CD14-positive monocyte (primary cell): ENCODE results near the gene NAALADL1. TPM values are rescaled to one million over a fixed set of nuclear protein-coding genes. Genes with fewer than 3 reads are reported as not detected.

Experiments used
- DNase-seq, 3 donors: peaks; one replicate each; pipeline ENCODE4 v3.0.0-alpha.2; 2011 to 2022
- H2AFZ ChIP-seq: 2 replicates; pipeline ENCODE4 v1.6.0; 2012; ENCODE audit warnings: mild to moderate bottlenecking, low read depth, low read length, inconsistent platforms; ENCODE audit not compliant: insufficient read depth, poor library complexity, severe bottlenecking
- H3K27ac ChIP-seq, 2 donors: 1 replicate in 1 of 2; 2 replicates in 1 of 2; pipeline ENCODE4 v1.5.1; 2012 to 2013; ENCODE audit warnings: low read length in 2 of 2, control low read depth in 1 of 2, inconsistent platforms in 1 of 2, low read depth in 1 of 2, mild to moderate bottlenecking in 1 of 2
- H3K27me3 ChIP-seq, 2 donors: one replicate each; pipeline versions ENCODE4 v1.6.0 to v1.6.1; 2011 to 2013; ENCODE audit warnings: low read length in 2 of 2; ENCODE audit not compliant: control insufficient read depth in 2 of 2, insufficient read depth in 2 of 2
- H3K36me3 ChIP-seq, 2 donors: replicated peaks in 1 of 2; 1 replicate in 1 of 2; 2 replicates in 1 of 2; pipeline versions ENCODE4 v1.5.1 to v1.6.1; 2012 to 2013; ENCODE audit warnings: low read length in 2 of 2, control low read depth in 1 of 2, inconsistent platforms in 1 of 2, mild to moderate bottlenecking in 1 of 2; ENCODE audit not compliant: insufficient read depth in 2 of 2, control insufficient read depth in 1 of 2
- H3K4me1 ChIP-seq, 2 donors: 1 replicate in 1 of 2; 2 replicates in 1 of 2; pipeline versions ENCODE4 v1.5.1 to v1.6.1; 2012 to 2013; ENCODE audit warnings: low read length in 2 of 2, control low read depth in 1 of 2, inconsistent platforms in 1 of 2, mild to moderate bottlenecking in 1 of 2, moderate library complexity in 1 of 2; ENCODE audit not compliant: insufficient read depth in 2 of 2, control insufficient read depth in 1 of 2
- H3K4me2 ChIP-seq: replicated peaks from 2 replicates; pipeline ENCODE3; 2012; ENCODE audit warnings: low read length, moderate library complexity, mild to moderate bottlenecking; ENCODE audit not compliant: poor library complexity, severe bottlenecking; ENCODE audit errors: extremely low read depth
- H3K4me3 ChIP-seq, 3 experiments: fragments of 200-600 bp in 1 of 3; sonication (generic) in 1 of 3; replicated peaks in 1 of 3; 1 replicate in 2 of 3; 2 replicates in 1 of 3; pipeline ENCODE4 v1.5.1; 2011 to 2013; ENCODE audit warnings: low read length in 3 of 3, mild to moderate bottlenecking in 3 of 3, control low read depth in 2 of 3, low read depth in 2 of 3, inconsistent platforms in 1 of 3, moderate library complexity in 1 of 3
- H3K79me2 ChIP-seq: 2 replicates; pipeline ENCODE4 v1.6.0; 2012; ENCODE audit warnings: mild to moderate bottlenecking, control low read depth, inconsistent platforms, low read length, moderate library complexity; ENCODE audit not compliant: insufficient read depth
- H3K9ac ChIP-seq: 2 replicates; pipeline ENCODE4 v1.6.0; 2017; ENCODE audit warnings: low read length, mild to moderate bottlenecking; ENCODE audit not compliant: insufficient read depth, poor library complexity, severe bottlenecking
- H3K9me3 ChIP-seq, 2 donors: replicated peaks in 1 of 2; 1 replicate in 1 of 2; 2 replicates in 1 of 2; pipeline versions ENCODE4 v1.5.1 to v1.6.1; 2012 to 2013; ENCODE audit warnings: low read length in 2 of 2, control low read depth in 1 of 2; ENCODE audit not compliant: control insufficient read depth in 1 of 2, insufficient read depth in 1 of 2
- H4K20me1 ChIP-seq: 2 replicates; pipeline ENCODE4 v1.6.0; 2012; ENCODE audit warnings: mild to moderate bottlenecking, low read length, control low read depth, moderate library complexity; ENCODE audit not compliant: insufficient read depth
- H3K27ac Mint-ChIP-seq, 7 donors: one replicate each; pipeline ENCODE4 v1.8.0; 2020; ENCODE audit warnings: mild to moderate bottlenecking in 7 of 7, mixed read lengths in 7 of 7, moderate library complexity in 6 of 7, inconsistent platforms in 2 of 7
- H3K27me3 Mint-ChIP-seq, 3 donors: one replicate each; pipeline ENCODE4 v1.8.0; 2021 to 2022; ENCODE audit warnings: low read depth in 3 of 3, mild to moderate bottlenecking in 3 of 3, mixed read lengths in 3 of 3, moderate library complexity in 3 of 3, inconsistent platforms in 1 of 3
- H3K36me3 Mint-ChIP-seq, 2 donors: one replicate each; pipeline ENCODE4 v1.8.0; 2020; ENCODE audit warnings: mixed read lengths in 2 of 2, inconsistent platforms in 1 of 2, mild to moderate bottlenecking in 1 of 2
- H3K4me1 Mint-ChIP-seq: one replicate; pipeline ENCODE4 v1.8.0; 2020; ENCODE audit warnings: mild to moderate bottlenecking, mixed read lengths
- H3K4me3 Mint-ChIP-seq, 2 donors: one replicate each; pipeline ENCODE4 v1.8.0; 2020; ENCODE audit warnings: mild to moderate bottlenecking in 2 of 2, mixed read lengths in 2 of 2, moderate library complexity in 1 of 2
- H3K9me3 Mint-ChIP-seq, 7 donors: one replicate each; pipeline ENCODE4 v1.8.0; 2020 to 2022; ENCODE audit warnings: mixed read lengths in 7 of 7, mild to moderate bottlenecking in 6 of 7, moderate library complexity in 6 of 7, inconsistent platforms in 2 of 7
- CTCF ChIP-seq: fragments of 200-600 bp; IDR thresholded peaks from one replicate; pipeline ENCODE4 v1.8.0; 2022; ENCODE audit warnings: antibody characterized with exemption, mild to moderate bottlenecking
- WGBS: methylation state at CpG from one replicate; pipeline ENCODE4 v1.1.5; 2013; ENCODE audit warnings: missing lambda C conversion rate; ENCODE audit not compliant: insufficient coverage; 5-methylcytosine and 5-hydroxymethylcytosine counted together
- intact Hi-C, 2 donors: fragments of 100-400 bp; cut with micrococcal nuclease; formaldehyde crosslinking; loops; one replicate each; pipeline versions ENCODE4 v1.15.0 to v1.15.1; 2023
- polyA plus RNA-seq, 3 donors: library from polyadenylated mRNA; depleted of rRNA in 1 of 3; unstranded in 2 of 3; stranded (reverse) in 1 of 3; fragments of 300-500 nt in 2 of 3; fragments of >200 nt in 1 of 3; fragmentation: Illumina TruSeq in 2 of 3; gene quantifications; 1 replicate in 2 of 3; 2 replicates in 1 of 3; pipeline ENCODE4 v1.2.3, GENCODE V29; 2012 to 2021

The NAALADL1 gene
- polyA plus RNA-seq, 3 donors, result 11.1 to 20.1 (median 20.1) TPM

- no peak overlapping the region for H3K4me3 ChIP-seq
- Mint-ChIP-seq H3K27me3 (peaks cover 4 to 8% (median 6%) of the 10 kb centered on the region in 3 donors), H3K27ac (no peak overlapping the region), H3K9me3 (no peaks in the 10 kb centered on the region), H3K4me1 (peaks cover 3% of the 10 kb centered on the region), H3K4me3 (no peak overlapping the region), H3K36me3 (no peaks in the 10 kb centered on the region)
- H3K4me2 ChIP-seq, result no peak overlapping the region
- no peak for DNase-seq
- no peaks in the 10 kb centered on the region for H4K20me1 ChIP-seq
- H3K9ac ChIP-seq, result no peak overlapping the region
- H3K79me2 ChIP-seq, result no peaks in the 10 kb centered on the region
- H3K27ac ChIP-seq, result no peak overlapping the region
- no peak overlapping the region for H2AFZ ChIP-seq
- 89% methylated on average over 4 of the region's 7 CpGs for WGBS
- no peaks in the 10 kb centered on the region for H3K36me3 ChIP-seq
- intact Hi-C loops, result no loop called here
- H3K4me1 ChIP-seq, result no peaks in the 10 kb centered on the region
- H3K9me3 ChIP-seq, result no peaks in the 10 kb centered on the region
- H3K27me3 ChIP-seq, result no peaks in the 10 kb centered on the region
- TF ChIP-seq CTCF, result no peak
Observed at GRCh38 chr11:65003282-65003681, 55.1 kb downstream of the NAALADL1 start.

GRCh38 chr11:65002706-65003105 lies 55.6 kb downstream of the NAALADL1 start:
- Histone ChIP-seq H4K20me1 (no peaks in the 10 kb centered on the region), H3K36me3 (no peaks in the 10 kb centered on the region), H3K79me2 (no peaks in the 10 kb centered on the region), H2AFZ (no peak overlapping the region), H3K27ac (no peak overlapping the region), H3K4me1 (no peaks in the 10 kb centered on the region), H3K27me3 (no peaks in the 10 kb centered on the region), H3K4me3 (no peak overlapping the region), H3K9ac (no peak overlapping the region), H3K4me2 (no peak overlapping the region), H3K9me3 (no peaks in the 10 kb centered on the region)
- H3K4me1 Mint-ChIP-seq, result peaks cover 6% of the 10 kb centered on the region
- 90% methylated on average over 1 of the region's 5 CpGs for WGBS
- no peak for TF ChIP-seq CTCF
- peaks cover 4 to 8% (median 6%) of the 10 kb centered on the region in 3 donors for H3K27me3 Mint-ChIP-seq
- DNase-seq, result no peak
- H3K4me3 Mint-ChIP-seq, result no peak overlapping the region
- no peak overlapping the region for H3K27ac Mint-ChIP-seq
- intact Hi-C loops, result no loop called here
- H3K9me3 Mint-ChIP-seq, result no peaks in the 10 kb centered on the region
- no peaks in the 10 kb centered on the region for H3K36me3 Mint-ChIP-seq
